IMR-90 (cell line): ENCODE results near the gene TMEM140. TPM values are rescaled to one million over a fixed set of nuclear protein-coding genes. Genes with fewer than 3 reads are reported as not detected.

Experiments
- ATAC-seq: fragments of 200-7000 bp; cut with Tn5 transposase; 2 replicates; pipeline ENCODE4 v1.9.1; 2020; ENCODE audit warnings: low read depth, mild to moderate bottlenecking, moderate library complexity
- BruUV-seq: library from RNA; stranded (reverse); fragments of 400-500 nt; replicated peaks from 2 replicates; lab custom pipeline; 2021; lab: Mats Ljungman, UMichigan
- CTCF ChIA-PET: fragments of 300-600 bp; formaldehyde crosslinking; extraction: SDS; loops from one replicate; lab custom pipeline; 2021; ENCODE audit warnings: antibody characterized with exemption; lab: Yijun Ruan, JAX
- POLR2A ChIA-PET: fragments of 300-600 bp; sonication (Branson Sonifier 250); formaldehyde crosslinking; loops from one replicate; lab custom pipeline; 2022; ENCODE audit warnings: antibody characterized with exemption; ENCODE audit not compliant: unreplicated experiment; lab: Charles Lee
- DNase-seq: peaks from one replicate; pipeline ENCODE4 v3.0.0; 2013
- H2AFZ ChIP-seq: replicated peaks from 2 replicates; pipeline ENCODE3; 2013; ENCODE audit warnings: low read length, mild to moderate bottlenecking; ENCODE audit not compliant: poor library complexity
- H2AK5ac ChIP-seq: 2 replicates; pipeline ENCODE4 v1.6.1; 2013; ENCODE audit warnings: low read depth, low read length, inconsistent platforms
- H2AK9ac ChIP-seq: replicated peaks from 2 replicates; pipeline ENCODE3; 2013; ENCODE audit warnings: mild to moderate bottlenecking, low read depth, low read length, moderate library complexity; ENCODE audit not compliant: poor library complexity
- H2BK120ac ChIP-seq: 2 replicates; pipeline ENCODE4 v1.6.1; 2013; ENCODE audit warnings: low read depth, low read length, inconsistent platforms
- H2BK15ac ChIP-seq: 3 replicates; pipeline ENCODE4 v1.6.1; 2013; ENCODE audit warnings: low read depth, low read length, inconsistent platforms
- H2BK20ac ChIP-seq: 2 replicates; pipeline ENCODE4 v1.6.1; 2013; ENCODE audit warnings: low read depth, mild to moderate bottlenecking, inconsistent platforms, low read length, moderate library complexity
- H2BK5ac ChIP-seq: 2 replicates; pipeline ENCODE4 v1.6.1; 2013; ENCODE audit warnings: mild to moderate bottlenecking, low read depth, low read length, inconsistent platforms; ENCODE audit not compliant: poor library complexity, severe bottlenecking
- H3K14ac ChIP-seq: replicated peaks from 2 replicates; pipeline ENCODE4 v1.6.1; 2013; ENCODE audit warnings: low read depth, low read length, inconsistent platforms
- H3K18ac ChIP-seq: 2 replicates; pipeline ENCODE4 v1.6.1; 2013; ENCODE audit warnings: low read depth, low read length, control low read depth
- H3K23ac ChIP-seq: 2 replicates; pipeline ENCODE4 v1.6.1; 2013; ENCODE audit warnings: low read depth, low read length, inconsistent platforms
- H3K27ac ChIP-seq: 2 replicates; pipeline ENCODE4 v1.5.1; 2013; ENCODE audit warnings: mild to moderate bottlenecking, control low read depth, low read length; ENCODE audit not compliant: insufficient read depth
- H3K27me3 ChIP-seq: 2 replicates; pipeline ENCODE4 v1.6.1; 2013; ENCODE audit warnings: low read length; ENCODE audit not compliant: control insufficient read depth, insufficient read depth
- H3K36me3 ChIP-seq: 2 replicates; pipeline ENCODE4 v1.6.1; 2013; ENCODE audit warnings: low read length, mixed read lengths; ENCODE audit not compliant: control insufficient read depth, insufficient read depth
- H3K4ac ChIP-seq: 2 replicates; pipeline ENCODE4 v1.6.1; 2013; ENCODE audit warnings: low read depth, low read length, inconsistent platforms
- H3K4me1 ChIP-seq: 2 replicates; pipeline ENCODE4 v1.6.1; 2013; ENCODE audit warnings: low read length, mixed read lengths; ENCODE audit not compliant: control insufficient read depth, insufficient read depth
- H3K4me2 ChIP-seq: 2 replicates; pipeline ENCODE4 v1.6.1; 2013; ENCODE audit warnings: low read depth, mild to moderate bottlenecking, control low read depth, low read length, moderate library complexity
- H3K4me3 ChIP-seq: 2 replicates; pipeline ENCODE4 v1.5.1; 2013; ENCODE audit warnings: low read depth, mild to moderate bottlenecking, control low read depth, low read length, moderate library complexity; ENCODE audit not compliant: insufficient read depth
- H3K56ac ChIP-seq: 2 replicates; pipeline ENCODE4 v1.6.1; 2013; ENCODE audit warnings: low read length, inconsistent platforms; ENCODE audit not compliant: insufficient read depth; ENCODE audit errors: extremely low read depth
- H3K79me1 ChIP-seq, 2 experiments: 2 replicates each; pipeline ENCODE4 v1.6.1; 2013; ENCODE audit warnings: low read length in 2 of 2, inconsistent platforms in 1 of 2, low read depth in 1 of 2
- H3K9ac ChIP-seq: 2 replicates; pipeline ENCODE4 v1.6.1; 2013; ENCODE audit warnings: low read depth, low read length, control low read depth
- H3K9me1 ChIP-seq: 2 replicates; pipeline ENCODE4 v1.6.1; 2013; ENCODE audit warnings: low read length, inconsistent platforms; ENCODE audit not compliant: insufficient read depth
- H3K9me3 ChIP-seq: 2 replicates; pipeline ENCODE4 v1.6.1; 2013; ENCODE audit warnings: low read length; ENCODE audit not compliant: control insufficient read depth, insufficient read depth
- H4K20me1 ChIP-seq: 2 replicates; pipeline ENCODE4 v1.6.1; 2013; ENCODE audit warnings: low read length, inconsistent platforms; ENCODE audit not compliant: insufficient read depth
- H4K5ac ChIP-seq: 2 replicates; pipeline ENCODE4 v1.6.1; 2013; ENCODE audit warnings: mild to moderate bottlenecking, low read depth, low read length, control low read depth
- H4K8ac ChIP-seq, 2 experiments: 2 replicates each; pipeline ENCODE4 v1.6.1; 2013; ENCODE audit warnings: low read depth in 2 of 2, low read length in 2 of 2, control low read depth in 1 of 2, inconsistent platforms in 1 of 2
- H4K91ac ChIP-seq: 2 replicates; pipeline ENCODE4 v1.6.1; 2013; ENCODE audit warnings: low read depth, low read length, inconsistent platforms; ENCODE audit not compliant: insufficient read depth
- BHLHE40 ChIP-seq: fragments of 150-350 bp; IDR thresholded peaks from 2 replicates; pipeline ENCODE4 v1.6.1; 2016; ENCODE audit warnings: mild to moderate bottlenecking, low read depth, low read length
- CEBPB ChIP-seq: IDR thresholded peaks from 2 replicates; pipeline ENCODE4 v1.6.1; 2012; ENCODE audit warnings: low read depth, low read length, improper control_type of control experiment
- CHD1 ChIP-seq: IDR thresholded peaks from 2 replicates; pipeline ENCODE4 v1.6.1; 2012; ENCODE audit warnings: low read depth, low read length, improper control_type of control experiment
- FOS ChIP-seq: fragments of 150-350 bp; IDR thresholded peaks from 2 replicates; pipeline ENCODE4 v1.6.1; 2016; ENCODE audit warnings: low read depth, low read length
- MAFK ChIP-seq: IDR thresholded peaks from 2 replicates; pipeline ENCODE4 v1.6.1; 2012; ENCODE audit warnings: low read depth, low read length, improper control_type of control experiment
- MXI1 ChIP-seq: IDR thresholded peaks from 2 replicates; pipeline ENCODE4 v1.6.1; 2012; ENCODE audit warnings: low read depth, mild to moderate bottlenecking, low read length, moderate library complexity, borderline replicate concordance
- NFE2L2 ChIP-seq: fragments of 150-350 bp; IDR thresholded peaks from 2 replicates; pipeline ENCODE4 v1.6.1; 2016; ENCODE audit warnings: low read depth, mild to moderate bottlenecking, low read length
- POLR2A ChIP-seq: IDR thresholded peaks from 2 replicates; pipeline ENCODE4 v1.6.1; 2012; ENCODE audit warnings: mild to moderate bottlenecking, low read depth, low read length
- RAD21 ChIP-seq: IDR thresholded peaks from 2 replicates; pipeline ENCODE4 v1.6.1; 2012; ENCODE audit warnings: low read length, improper control_type of control experiment
- RCOR1 ChIP-seq: IDR thresholded peaks from 2 replicates; pipeline ENCODE4 v1.6.1; 2012; ENCODE audit warnings: mild to moderate bottlenecking, low read length, improper control_type of control experiment; ENCODE audit not compliant: insufficient replicate concordance
- RFX5 ChIP-seq: IDR thresholded peaks from 2 replicates; pipeline ENCODE4 v1.8.0; 2012; ENCODE audit warnings: low read depth, mild to moderate bottlenecking, low read length, moderate library complexity
- SMC3 ChIP-seq: fragments of 150-350 bp; IDR thresholded peaks from 2 replicates; pipeline ENCODE4 v1.6.1; 2016; ENCODE audit warnings: low read depth, mild to moderate bottlenecking, antibody characterized with exemption, low read length, moderate library complexity
- WGBS, 2 experiments: methylation state at CpG; one replicate each; pipeline versions ENCODE4 v1.1.5 to v1.1.7; 2013; ENCODE audit warnings: missing lambda C conversion rate in 2 of 2; ENCODE audit not compliant: insufficient read length in 1 of 2; ENCODE audit errors: extremely low coverage in 2 of 2; 5-methylcytosine and 5-hydroxymethylcytosine counted together
- dilution Hi-C: fragments of 300-500 bp; cut with HindIII; formaldehyde crosslinking; loops from one replicate; pipeline ENCODE4 v1.14.3; 2018; ENCODE audit warnings: low sequenced_read_pairs; ENCODE audit not compliant: unreplicated experiment
- in situ Hi-C: fragments of 300-500 bp; cut with MboI; formaldehyde crosslinking; loops from 3 replicates; pipeline ENCODE4 v1.14.3; 2019; ENCODE audit warnings: low sequenced_read_pairs, inconsistent platforms, mixed read lengths
- intact Hi-C: fragments of 100-400 bp; cut with micrococcal nuclease; formaldehyde crosslinking; loops from 2 replicates; pipeline ENCODE4 v1.10.0; 2022
- polyA plus RNA-seq, 3 experiments: library from polyadenylated mRNA; depleted of rRNA; stranded (reverse); fragments of >200 nt; gene quantifications; 2 replicates each; pipeline ENCODE4 v1.2.3, GENCODE V29; 2012; ENCODE audit warnings: low replicate concordance in 1 of 3
- total RNA-seq: library from RNA; depleted of rRNA; stranded (reverse); fragments of >200 nt; gene quantifications from 2 replicates; pipeline ENCODE4 v1.2.3, GENCODE V29; 2012
- TF ChIP-seq, protein P1 (sequence below): fragments of 150-350 bp; IDR thresholded peaks from 2 replicates; pipeline ENCODE4 v1.6.1; 2017; ENCODE audit warnings: mild to moderate bottlenecking, antibody characterized with exemption, low read length, low read depth
- TF ChIP-seq, protein P2 (sequence below): fragments of 150-350 bp; IDR thresholded peaks from 2 replicates; pipeline ENCODE4 v1.6.1; 2016; ENCODE audit warnings: low read depth, mild to moderate bottlenecking, low read length, moderate library complexity, borderline replicate concordance
- TF ChIP-seq, protein P3 (sequence below): conservative IDR thresholded peaks from 2 replicates; pipeline ENCODE4 v1.5.1; 2012; ENCODE audit warnings: mild to moderate bottlenecking, low read depth, low read length, improper control_type of control experiment

TMEM140 gene
- total and polyA plus RNA-seq, 2 of the 4 experiments (the other 2 are of a cell fraction): 0.24 to 0.72 TPM

DNA sequence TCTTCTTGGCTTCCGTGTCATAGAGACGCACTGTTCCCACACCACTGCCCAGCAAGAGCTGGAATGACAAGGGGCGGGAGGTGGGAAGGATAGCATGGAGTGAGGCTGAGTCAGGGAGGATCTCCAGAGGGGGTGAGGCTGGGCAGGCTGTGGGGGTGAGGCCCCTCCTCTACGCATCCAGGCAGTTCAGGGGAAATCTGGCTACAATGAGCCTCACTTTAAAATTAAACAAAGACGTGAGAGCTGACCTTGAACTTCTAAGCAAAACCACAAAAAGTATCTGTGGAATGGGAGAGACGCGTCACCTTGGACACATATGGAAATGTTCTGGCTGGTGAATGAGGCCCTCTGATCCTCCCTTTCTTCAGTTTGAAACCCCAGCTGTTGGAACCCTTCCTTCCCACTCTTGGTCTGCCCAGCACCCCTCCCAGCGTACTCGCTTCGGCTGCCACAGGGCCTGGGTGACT is 45.8 kb downstream of the TMEM140 start:
- Histone ChIP-seq H2AFZ (peak overlapping the region; percentile 67), H3K36me3 (peaks cover 24% of the 10 kb centered on the region)
- no peak; the same call in 1 of the 2 replicates for TF ChIP-seq POLR2A
- TF ChIP-seq SMC3: no peak
- TF ChIP-seq, protein P1, sequence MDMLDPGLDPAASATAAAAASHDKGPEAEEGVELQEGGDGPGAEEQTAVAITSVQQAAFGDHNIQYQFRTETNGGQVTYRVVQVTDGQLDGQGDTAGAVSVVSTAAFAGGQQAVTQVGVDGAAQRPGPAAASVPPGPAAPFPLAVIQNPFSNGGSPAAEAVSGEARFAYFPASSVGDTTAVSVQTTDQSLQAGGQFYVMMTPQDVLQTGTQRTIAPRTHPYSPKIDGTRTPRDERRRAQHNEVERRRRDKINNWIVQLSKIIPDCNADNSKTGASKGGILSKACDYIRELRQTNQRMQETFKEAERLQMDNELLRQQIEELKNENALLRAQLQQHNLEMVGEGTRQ: no peak
- TF ChIP-seq NFE2L2: 0 out of 2 replicates have a peak, but pooled peaks have one; percentile 15
- no peak for TF ChIP-seq RFX5
- TF ChIP-seq RCOR1: peak; percentile 73
- 0 out of 2 replicates have a peak, but pooled peaks have one; percentile 7 for TF ChIP-seq FOS
- TF ChIP-seq CHD1: no peak
- TF ChIP-seq RAD21: no peak
- no peak for TF ChIP-seq CEBPB
- peak; percentile 39; the same call in 1 of the 2 replicates for TF ChIP-seq MXI1
- no peak for TF ChIP-seq MAFK
- TF ChIP-seq, protein P2, sequence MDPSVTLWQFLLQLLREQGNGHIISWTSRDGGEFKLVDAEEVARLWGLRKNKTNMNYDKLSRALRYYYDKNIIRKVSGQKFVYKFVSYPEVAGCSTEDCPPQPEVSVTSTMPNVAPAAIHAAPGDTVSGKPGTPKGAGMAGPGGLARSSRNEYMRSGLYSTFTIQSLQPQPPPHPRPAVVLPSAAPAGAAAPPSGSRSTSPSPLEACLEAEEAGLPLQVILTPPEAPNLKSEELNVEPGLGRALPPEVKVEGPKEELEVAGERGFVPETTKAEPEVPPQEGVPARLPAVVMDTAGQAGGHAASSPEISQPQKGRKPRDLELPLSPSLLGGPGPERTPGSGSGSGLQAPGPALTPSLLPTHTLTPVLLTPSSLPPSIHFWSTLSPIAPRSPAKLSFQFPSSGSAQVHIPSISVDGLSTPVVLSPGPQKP: no peak
- 0 out of 2 replicates have a peak, but pooled peaks have one; percentile 5 for TF ChIP-seq BHLHE40
- TF ChIP-seq, protein P3, sequence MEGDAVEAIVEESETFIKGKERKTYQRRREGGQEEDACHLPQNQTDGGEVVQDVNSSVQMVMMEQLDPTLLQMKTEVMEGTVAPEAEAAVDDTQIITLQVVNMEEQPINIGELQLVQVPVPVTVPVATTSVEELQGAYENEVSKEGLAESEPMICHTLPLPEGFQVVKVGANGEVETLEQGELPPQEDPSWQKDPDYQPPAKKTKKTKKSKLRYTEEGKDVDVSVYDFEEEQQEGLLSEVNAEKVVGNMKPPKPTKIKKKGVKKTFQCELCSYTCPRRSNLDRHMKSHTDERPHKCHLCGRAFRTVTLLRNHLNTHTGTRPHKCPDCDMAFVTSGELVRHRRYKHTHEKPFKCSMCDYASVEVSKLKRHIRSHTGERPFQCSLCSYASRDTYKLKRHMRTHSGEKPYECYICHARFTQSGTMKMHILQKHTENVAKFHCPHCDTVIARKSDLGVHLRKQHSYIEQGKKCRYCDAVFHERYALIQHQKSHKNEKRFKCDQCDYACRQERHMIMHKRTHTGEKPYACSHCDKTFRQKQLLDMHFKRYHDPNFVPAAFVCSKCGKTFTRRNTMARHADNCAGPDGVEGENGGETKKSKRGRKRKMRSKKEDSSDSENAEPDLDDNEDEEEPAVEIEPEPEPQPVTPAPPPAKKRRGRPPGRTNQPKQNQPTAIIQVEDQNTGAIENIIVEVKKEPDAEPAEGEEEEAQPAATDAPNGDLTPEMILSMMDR: no peak

More for the DNA sequence above, 45.8 kb downstream of the TMEM140 start:
- H2AK5ac ChIP-seq: peak overlapping the region; percentile 39; the same call in 1 of the 2 replicates
- H3K9ac ChIP-seq: no peak overlapping the region
- no peak overlapping the region; the same call in 1 of the 2 replicates for H4K5ac ChIP-seq
- peak overlapping the region in 1 of 2 experiments; percentile 84; a peak in 2 of 4 replicates for H4K8ac ChIP-seq
- no peak overlapping the region for H3K56ac ChIP-seq
- H3K23ac ChIP-seq: no peak overlapping the region
- peak overlapping the region; percentile 49; the same call in 1 of the 2 replicates for H4K91ac ChIP-seq
- peaks cover 13% of the 10 kb centered on the region for H3K4me1 ChIP-seq
- dilution Hi-C loops: no loop called here
- H3K14ac ChIP-seq: 0 out of 2 replicates have a peak overlapping the region, but pooled peaks have one; percentile 52
- intact Hi-C loops: loop anchor here (1.0 kb wide), 1 partner anchor 45 kb away; the partner anchor contains the start of gene TMEM140
- H3K27ac ChIP-seq: peak overlapping the region; percentile 40; the same call in 1 of the 2 replicates
- peak overlapping the region; percentile 24; the same call in 1 of the 3 replicates for H2BK15ac ChIP-seq
- no peaks in the 10 kb centered on the region for H3K9me3 ChIP-seq
- ChIA-PET POLR2A (no interaction called here), CTCF (no interaction called here)
- no peak overlapping the region for H3K4me2 ChIP-seq
- peak overlapping the region; percentile 8; the same call in 1 of the 2 replicates for H3K18ac ChIP-seq
- peak; percentile 98 for ATAC-seq
- H3K4me3 ChIP-seq: no peak overlapping the region
- no CpG with 5 or more reads among the region's 10 CpGs for WGBS, 2 experiments
- peak overlapping the region; percentile 84; the same call in 1 of the 2 replicates for H2BK20ac ChIP-seq
- BruUV-seq: no TSS peak
- peaks cover 11% of the 10 kb centered on the region for H3K9me1 ChIP-seq
- no peaks in the 10 kb centered on the region for H4K20me1 ChIP-seq
- H3K4ac ChIP-seq: peak overlapping the region; percentile 65; the same call in 1 of the 2 replicates
- H2AK9ac ChIP-seq: peak overlapping the region; percentile 83
- H2BK5ac ChIP-seq: peak overlapping the region; percentile 69
- no peaks in the 10 kb centered on the region for H3K27me3 ChIP-seq
- in situ Hi-C loops: no loop called here
- peaks cover 0 to 11% of the 10 kb centered on the region in 2 experiments; a peak in 1 of 4 replicates for H3K79me1 ChIP-seq
- peak; percentile 97 for DNase-seq
- peak overlapping the region; percentile 60 for H2BK120ac ChIP-seq
